ENCODE measurements around the gene SETDB2.

Gene SETDB2, protein sequence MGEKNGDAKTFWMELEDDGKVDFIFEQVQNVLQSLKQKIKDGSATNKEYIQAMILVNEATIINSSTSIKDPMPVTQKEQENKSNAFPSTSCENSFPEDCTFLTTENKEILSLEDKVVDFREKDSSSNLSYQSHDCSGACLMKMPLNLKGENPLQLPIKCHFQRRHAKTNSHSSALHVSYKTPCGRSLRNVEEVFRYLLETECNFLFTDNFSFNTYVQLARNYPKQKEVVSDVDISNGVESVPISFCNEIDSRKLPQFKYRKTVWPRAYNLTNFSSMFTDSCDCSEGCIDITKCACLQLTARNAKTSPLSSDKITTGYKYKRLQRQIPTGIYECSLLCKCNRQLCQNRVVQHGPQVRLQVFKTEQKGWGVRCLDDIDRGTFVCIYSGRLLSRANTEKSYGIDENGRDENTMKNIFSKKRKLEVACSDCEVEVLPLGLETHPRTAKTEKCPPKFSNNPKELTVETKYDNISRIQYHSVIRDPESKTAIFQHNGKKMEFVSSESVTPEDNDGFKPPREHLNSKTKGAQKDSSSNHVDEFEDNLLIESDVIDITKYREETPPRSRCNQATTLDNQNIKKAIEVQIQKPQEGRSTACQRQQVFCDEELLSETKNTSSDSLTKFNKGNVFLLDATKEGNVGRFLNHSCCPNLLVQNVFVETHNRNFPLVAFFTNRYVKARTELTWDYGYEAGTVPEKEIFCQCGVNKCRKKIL

DNA sequence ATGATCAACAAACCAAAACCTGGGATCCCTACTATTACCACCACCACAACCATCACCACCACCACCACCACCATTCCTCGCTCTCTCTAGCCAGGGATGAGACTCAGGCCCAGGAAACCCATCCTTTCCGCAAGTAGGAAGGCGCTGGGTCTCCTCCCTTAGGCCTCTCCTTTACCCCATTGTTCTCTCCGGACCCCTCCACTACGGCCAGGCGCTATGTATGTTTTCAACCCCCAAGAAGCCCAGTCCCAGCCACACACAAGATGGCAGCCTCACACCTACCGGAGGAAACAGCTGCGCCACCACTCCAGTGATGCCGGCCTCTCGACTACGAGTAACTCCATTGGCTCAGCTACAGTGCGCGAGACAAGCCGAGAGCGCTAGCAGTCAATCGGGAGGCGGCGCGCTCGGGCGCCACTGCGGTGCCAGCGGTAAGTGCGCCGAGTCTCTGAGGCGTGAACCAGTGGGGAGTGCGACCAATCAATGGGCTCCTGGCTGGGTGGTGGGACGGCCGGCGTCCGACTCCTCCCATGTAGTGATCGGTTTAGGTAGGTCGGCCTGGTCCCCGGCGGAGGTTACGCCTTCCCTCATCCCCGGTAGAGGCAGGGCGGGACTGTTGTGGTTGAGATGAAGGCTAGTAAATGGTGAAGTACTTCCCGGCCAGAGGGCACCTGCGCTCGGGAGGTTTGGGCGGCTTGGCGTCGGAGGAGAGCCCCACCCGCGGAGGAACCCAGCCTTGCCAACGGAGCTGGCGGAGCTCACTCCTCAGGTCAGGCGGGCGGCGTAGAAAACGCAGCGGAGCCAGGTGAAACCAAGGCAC is at the start of gene SETDB2, which contains the start of gene CAB39L:
TSS of gene SETDB2 (plus strand) at position 571 of the 820 bp plus-strand sequence. CDS start 7,620 bp downstream, outside the sequence.
TSS of gene CAB39L (minus strand) at position 361 of the 820 bp plus-strand sequence. CDS start 61,154 bp downstream, outside the sequence.
- peak; percentile 99 for DNase-seq

DNA sequence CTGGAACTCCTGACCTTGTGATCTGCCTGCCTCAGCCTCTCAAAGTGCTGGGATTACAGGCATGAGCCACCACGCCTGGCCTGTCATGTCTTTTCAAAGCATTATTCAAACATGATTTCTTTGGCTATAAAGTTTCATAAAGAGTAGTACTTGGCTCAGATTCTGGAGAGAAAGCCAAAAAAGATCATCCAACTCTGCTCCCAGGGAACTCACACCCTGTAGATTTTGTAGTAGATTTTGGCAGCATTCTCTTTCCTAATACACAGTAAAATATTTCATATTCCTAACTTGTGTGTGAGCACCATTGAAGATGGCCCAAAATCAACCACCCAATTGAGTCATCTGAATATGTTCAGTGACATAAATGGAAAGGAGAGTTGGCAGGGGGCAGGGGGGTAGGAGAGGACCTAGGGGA is 48.6 kb upstream of the SETDB2 start:
- no peak for DNase-seq

DNA sequence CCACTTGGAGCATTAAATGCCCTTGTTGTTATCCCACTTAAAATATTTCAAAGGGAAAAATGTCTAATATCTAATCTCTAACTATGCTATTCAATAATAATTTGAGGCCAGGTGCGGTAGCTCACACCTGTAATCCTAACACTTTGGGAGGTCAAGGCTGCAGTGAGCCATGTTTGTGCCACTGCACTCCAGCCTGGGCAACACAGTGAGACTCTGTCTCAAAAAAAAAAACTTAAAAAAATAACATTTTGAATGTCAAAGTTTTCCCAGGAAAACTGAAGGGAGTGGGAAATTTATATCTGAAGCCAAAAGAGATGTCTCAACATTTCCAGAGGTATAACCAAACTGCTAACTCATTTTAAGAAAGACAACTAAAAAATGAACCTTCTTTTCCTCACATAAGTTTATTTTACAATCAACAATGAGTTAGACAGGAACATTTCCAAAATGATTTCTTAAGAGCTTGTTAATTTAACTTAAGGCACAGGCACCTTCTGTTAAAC is 48.1 kb upstream of the SETDB2 start:
- no peak for DNase-seq

DNA sequence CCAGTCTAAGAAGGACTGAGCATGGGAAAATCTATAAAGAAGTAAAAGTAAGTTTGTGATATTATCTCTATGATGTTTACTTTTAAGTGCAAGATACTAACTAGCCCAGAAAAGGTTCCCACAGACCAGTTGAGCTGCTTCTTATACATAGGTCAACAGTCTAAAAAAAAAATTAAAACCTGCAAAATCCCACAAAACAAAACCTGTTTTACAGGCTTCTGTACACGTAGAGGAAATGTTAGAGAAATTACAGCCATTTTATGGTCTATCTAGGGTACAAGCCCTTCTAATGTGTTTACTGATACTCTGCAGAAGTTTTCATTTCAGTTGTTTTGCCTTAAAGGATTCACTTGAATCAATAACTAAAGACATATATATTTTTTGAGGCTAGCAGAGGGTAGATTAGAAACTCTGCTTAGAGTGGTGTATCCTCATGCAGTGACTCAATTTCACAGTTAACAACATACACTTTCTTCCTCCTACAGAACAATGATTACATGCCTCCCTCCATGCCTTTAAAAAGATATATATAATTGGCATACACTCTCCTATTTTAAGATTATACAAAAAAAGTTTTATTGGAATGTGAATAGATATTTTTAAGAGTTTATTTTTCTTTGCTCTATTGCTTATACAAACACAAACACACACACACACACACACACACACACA is 44.1 kb upstream of the SETDB2 start:
- DNase-seq = no peak

DNA sequence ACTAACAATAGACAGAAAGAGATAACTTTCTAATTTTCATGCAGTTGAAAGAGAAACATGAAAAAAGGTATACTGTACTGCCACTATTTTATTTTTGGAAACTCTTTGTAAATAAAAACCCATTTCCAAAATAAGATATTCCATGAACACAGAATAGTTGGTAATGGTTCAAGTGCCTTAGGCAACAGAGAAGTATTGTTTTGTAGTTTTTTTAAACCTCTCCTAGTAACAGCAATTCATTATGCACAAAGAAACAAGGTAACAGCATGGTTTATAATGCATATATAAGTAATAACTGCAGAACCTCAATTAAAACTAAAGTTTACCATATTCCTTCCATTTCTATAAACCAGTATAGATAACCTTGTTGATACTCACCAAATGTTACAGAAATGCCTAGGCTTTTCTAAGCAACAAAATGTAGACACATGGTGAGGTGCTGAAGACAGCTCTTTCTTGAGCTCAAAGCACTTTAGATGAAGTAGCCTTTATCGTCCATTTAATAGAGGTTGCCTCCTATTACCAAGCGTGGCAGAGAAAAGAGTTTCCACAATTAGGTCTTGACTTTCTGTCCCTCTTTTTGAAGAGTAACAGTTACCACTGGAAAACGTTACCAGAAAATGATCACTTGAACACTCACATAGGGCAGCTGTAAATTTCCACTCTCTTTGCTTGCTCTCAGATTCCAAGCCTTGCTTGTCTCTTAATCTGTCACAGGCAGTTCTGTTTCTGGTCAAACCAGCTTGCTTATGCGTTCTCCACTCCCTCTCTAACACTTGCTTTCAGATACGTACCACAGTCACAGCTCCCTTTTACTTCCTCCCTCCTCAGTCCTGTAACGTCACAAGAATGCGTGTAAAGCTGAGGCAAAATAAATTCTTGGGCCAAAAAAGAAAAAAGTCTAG is 43.1 kb upstream of the SETDB2 start:
- DNase-seq = no peak

DNA sequence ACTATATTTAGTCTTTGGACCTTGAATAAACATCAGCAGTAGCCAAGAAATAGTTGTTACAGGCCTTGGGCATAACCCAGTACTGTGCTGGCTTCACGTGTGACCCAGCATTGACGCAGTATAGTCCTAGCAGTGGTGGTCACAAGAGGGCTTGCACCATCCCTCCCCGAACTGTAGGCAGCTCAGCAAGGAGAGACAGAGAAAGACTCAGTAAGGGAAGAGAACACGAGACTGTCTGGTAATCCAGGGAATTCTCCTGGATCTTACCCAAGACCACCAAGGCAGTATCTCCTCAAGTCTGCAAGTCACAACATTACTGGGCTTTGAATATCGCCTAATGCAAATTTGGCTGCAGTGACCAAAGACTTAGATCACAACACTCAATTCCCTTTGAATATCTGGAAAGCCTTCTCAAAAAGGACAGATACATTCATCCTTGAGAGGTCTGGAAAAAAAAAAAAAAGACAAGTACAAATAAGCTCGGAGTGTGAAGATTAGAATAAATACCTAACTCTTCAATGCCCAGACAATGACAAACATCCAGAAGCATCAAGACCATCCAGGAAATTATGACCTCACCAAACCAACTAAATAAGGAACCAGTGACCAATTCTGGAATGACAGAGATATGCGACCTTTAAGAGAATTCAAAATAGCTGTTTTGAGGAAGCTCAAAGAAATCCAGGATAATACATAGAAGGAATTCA is 39.9 kb upstream of the SETDB2 start:
- DNase-seq = no peak

DNA sequence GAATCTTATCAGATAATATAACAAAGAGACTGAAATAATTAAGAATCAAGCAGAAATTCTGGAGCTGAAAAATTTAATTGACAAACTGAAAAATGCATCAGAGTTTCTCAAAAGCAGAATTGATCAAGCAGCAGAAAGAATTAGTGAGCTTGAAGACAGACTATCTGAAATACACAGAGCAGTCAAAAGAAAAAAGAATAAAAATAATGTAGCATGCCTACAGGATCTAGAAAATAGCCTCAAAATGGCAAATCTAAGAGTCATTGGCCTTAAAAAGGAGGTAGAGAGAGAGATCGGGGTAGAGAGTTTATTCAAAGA is 39.4 kb upstream of the SETDB2 start:
- DNase-seq = no peak

DNA sequence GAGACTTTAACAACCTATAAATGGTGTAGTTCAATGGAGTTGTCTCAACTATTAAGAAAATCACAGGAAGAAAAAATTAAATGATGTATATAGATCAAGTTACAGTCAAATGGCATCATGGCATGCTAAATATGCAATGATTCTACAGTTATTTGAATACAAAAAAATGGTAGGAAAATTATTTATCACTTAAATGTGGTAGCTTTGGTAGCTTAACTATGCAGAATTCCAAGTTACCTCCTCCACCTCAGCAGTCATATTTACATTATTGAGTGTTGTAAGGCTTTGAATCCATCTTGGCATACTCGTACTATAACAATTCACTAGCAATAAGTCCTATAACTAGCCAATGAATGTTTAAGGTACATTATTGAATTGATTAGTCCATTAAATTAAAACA is 37.0 kb upstream of the SETDB2 start:
- DNase-seq = no peak

DNA sequence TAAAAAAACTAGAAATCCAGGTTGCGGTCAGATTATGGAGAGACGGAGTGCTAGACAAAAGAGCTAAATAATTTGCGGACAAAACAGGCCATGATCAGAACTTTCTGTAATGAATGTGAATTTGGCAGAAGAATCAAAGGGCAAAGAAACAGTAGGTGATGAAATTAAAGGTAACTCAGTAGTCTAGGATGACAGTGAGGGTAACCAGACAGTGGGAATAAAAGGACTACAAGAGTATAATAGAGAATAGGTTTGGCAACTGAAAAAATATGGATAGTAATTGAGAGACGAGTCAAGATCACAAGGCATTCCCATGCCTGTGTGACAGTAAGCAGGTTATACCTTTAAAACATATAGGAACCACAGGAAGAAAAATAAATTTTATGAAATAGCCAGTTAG is 36.1 kb upstream of the SETDB2 start:
- no peak for DNase-seq

DNA sequence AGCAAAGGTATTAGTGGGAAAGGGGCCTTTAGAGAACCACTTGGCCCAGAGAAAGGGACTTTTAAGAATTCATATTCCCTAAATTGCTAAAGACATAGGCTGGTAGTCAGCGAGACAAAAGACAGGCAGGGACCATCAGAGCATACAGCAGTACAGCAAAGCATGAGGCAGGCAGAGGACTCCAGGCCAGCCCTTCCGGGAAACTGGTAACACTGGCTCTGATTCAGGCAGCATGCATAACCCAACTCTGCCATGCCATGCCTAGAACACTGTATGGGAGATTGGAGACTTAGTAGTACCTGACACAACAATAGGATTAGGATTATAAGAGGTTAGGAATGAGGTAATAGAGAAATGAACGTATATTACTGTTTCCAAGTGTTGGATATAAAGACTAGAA is 35.1 kb upstream of the SETDB2 start:
- no peak for DNase-seq

DNA sequence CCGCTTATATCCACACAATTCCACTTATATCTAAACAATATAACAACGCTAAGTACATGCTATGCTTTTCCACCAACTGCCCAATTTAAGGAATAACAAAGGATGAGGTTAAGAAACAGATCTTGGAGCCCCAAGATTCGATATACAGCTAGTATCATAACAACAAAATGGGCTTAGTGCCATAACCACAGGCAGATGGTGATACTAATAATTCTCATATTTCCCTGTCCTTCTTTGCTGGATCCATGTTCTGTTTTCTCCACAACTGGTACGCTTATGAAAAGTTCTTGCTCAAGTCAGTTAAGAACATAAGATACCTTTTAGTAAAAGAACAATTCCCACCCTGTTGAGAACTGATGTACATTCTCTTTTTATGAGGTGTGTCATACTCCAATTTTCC is 34.1 kb upstream of the SETDB2 start:
- no peak for DNase-seq

DNA sequence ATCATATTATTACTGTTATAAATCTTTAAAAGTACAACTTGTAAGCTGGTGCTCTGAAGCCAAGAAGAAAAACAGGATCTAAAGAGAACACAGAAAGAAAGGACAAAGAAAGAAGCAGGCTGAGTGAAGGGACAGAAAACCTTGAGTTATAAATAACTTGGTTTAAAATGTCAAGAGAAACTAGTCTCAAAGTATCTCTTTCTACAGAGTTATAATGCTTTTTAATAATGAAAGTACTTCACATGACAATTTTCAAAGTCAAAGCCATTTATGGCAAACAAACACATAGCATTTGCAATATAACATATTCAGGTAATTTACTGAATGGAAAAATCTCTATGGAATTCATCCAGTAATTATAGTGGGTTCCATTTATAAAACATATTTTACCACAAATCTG is 33.6 kb upstream of the SETDB2 start:
- no peak for DNase-seq

DNA sequence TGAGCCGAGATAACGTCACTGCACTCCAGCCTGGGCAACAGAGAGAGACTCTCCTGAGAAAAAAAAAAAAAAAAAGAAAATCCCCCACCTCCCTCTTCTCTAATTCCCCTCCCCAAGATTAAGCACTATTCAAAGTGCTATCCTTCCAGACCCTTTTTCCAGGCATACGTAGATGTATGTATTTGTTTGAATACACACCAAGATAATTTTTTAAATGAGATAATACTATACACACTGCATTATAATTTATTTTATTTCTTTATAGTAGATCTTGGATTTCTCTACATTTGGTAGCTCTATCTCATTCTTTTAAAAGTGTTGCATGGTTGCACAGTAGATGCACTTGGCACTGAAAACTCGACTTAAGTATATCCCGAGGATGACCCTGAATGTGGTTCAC is 32.7 kb upstream of the SETDB2 start:
- no peak for DNase-seq

DNA sequence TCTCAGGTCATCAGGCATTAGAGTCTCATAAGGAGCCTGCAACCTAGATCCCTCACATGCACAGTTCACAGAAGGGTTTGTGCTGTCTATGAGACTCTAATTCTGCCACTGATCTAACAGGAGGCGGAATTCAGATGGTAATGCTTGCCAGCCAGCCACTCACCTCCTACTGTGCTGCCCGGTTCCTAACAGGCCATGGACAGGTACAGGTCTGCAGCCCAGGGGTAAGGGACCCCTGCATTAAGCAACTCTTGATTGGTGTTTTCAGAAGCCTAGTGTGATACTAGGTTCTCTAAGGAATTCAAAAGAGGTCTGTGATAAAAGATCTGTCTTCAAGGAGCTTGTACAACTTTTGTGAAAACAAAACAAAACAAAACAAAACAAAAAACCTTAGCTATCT is 31.3 kb upstream of the SETDB2 start:
- DNase-seq = no peak

DNA sequence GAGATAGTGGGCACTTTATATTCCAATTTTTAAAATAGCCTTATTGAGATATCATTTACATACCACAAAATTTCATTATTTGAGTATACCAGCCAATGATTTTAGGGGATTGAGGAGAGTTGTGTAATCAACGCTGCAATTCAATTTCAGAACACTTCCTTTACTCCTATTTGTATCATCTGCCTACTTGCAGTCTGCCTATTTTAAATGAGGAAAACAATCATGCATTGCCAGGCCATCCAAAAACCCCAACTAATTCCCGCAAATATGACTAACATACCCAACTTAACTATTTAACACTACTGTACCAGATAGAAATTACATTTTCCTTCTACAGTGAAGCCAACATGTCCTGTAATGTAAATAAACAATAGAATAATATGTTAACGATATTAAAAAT is 26.9 kb upstream of the SETDB2 start:
- DNase-seq = no peak

DNA sequence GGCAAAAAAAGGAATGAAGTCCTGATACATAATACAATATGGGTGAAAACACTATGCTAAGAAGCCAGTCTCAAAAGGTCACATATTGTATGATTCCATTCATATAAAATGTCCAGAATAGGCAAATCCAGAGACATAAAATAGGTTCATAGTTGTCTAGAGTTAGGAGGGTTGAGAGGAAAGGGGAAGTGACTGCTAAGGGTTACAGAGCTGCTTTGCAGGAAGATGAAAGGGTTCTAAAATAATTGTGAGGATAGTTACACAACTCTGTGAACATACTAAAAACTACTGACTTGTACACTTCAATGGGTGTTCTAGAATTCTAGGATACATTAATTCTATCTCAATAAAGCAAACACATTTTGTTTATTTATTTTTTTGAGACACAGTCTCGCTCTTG is 25.9 kb upstream of the SETDB2 start:
- DNase-seq = no peak

DNA sequence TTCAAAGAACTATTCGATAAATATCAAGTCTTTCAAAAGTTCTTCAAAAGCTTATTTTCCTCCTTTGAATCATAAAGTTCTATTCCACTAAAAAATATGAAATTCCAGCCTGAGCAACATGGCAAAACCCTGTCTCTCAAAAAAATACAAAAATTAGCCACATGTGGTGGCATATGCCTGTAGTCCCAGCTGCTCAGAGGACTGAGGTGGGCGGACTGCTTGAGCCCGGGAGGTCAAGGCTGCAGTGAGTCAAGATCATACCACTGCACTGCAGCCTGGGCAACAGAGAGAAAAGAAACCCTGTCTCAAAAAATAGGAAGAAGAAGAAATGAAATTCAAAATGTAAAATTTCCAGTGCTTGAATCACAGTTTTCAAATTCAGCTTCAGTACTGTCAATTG is 24.8 kb upstream of the SETDB2 start:
- no peak for DNase-seq

DNA sequence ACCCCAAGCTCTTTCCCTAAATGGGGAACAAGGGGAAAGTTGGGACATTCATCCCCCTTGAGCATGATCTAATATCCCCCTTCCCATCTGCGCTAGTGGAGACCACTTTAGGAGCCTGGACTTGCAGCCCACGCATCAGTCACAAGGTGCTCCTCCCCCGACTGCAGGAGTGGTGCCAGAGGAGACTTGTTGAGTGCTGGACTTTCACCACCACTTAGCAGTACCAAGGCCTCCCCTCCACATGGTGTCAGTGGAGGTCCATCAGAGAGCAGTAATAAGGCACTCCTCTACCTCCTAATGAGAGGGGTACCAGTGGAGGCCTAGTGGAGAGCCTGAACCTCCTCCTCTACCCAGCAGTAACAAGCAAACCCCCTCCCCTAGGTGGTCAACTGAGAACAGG is 22.7 kb upstream of the SETDB2 start:
- peak; percentile 44 for DNase-seq

DNA sequence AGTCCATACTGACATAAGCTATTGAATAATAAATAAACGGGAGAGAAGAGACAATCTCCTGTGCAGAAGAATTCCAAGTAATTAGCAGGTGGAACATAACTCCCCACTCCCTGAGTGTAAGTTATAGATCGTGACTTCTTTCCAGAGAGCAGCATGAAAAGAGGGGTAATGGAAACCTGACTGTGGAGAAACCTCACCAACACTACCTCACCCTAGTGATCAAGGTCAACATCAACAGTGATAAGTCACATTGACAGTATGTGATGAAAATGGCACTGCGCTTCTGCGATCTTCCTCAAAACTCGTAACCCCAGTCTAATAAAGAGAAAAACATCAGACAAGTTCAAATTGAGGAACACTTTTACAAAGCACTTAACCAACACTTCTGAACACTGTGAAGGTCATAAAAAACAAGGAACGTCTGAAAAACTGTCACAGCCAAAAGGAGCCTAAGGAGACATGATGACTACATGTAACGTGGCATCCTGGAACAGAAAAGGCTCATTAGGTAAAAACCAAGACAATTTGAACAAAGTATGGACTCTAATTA is 20.0 kb upstream of the SETDB2 start:
- no peak for DNase-seq

DNA sequence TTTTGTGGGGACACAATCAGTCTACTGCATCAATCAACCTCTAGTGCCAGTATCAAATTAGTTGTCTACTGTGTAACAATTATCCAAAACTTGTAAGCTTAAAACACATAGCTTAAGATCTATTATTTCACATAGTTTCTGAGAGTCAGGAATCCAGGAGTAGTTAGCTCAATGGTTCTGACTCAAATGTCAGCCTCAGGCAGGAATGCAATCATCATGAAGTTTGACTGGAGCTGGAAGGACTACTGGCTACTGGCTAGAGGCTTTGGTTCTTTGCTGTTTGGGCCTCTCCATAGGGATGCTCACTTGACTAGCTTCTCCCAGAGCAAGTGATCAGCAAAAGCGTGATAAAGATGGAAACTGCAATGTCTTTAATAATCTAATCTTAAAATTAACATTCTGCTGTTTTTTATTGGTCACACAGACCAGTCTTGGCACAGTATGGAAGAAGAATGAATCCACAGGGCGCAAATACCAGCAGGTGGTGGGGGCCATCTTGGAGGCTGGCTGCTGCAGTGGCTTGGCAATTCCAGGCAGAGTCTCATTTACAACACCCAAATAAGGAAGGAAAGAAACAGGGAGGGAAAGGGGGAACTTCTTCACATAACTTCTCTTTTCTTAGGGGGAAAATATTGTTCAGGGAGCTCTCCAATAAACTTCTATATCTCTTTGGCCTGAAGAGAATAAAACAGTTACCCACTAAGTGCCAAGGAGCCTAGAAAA is 15.9 kb upstream of the SETDB2 start:
- no peak for DNase-seq
